Lower lobe of right lung (tissue), 2 donors: Measurements from ENCODE around the gene EEF1A1. TPM values are rescaled to one million over a fixed set of nuclear protein-coding genes. Genes with fewer than 3 reads are reported as not detected.
"Not testable (repeated sequence)": the region's sequence is repeated elsewhere in the genome, so short reads cannot be mapped to it uniquely, and the experiment has no call there.

Experiments used
- ATAC-seq, 2 donors: fragments of 200-7000 bp; cut with Tn5 transposase; one replicate each; pipeline ENCODE4 v1.9.1; 2020 to 2022; ENCODE audit warnings: mild to moderate bottlenecking in 2 of 2, moderate library complexity in 2 of 2
- DNase-seq: peaks from one replicate; pipeline ENCODE4 v3.0.0-alpha.2; 2020
- H3K27ac ChIP-seq: fragments of 200-600 bp; one replicate; pipeline ENCODE4 v1.8.0; 2022
- H3K27me3 ChIP-seq: fragments of 200-600 bp; one replicate; pipeline ENCODE4 v1.8.0; 2022; ENCODE audit warnings: low read depth
- H3K36me3 ChIP-seq: fragments of 200-600 bp; one replicate; pipeline ENCODE4 v1.8.0; 2022; ENCODE audit warnings: mild to moderate bottlenecking
- H3K4me1 ChIP-seq: fragments of 200-600 bp; one replicate; pipeline ENCODE4 v1.8.0; 2022
- H3K4me3 ChIP-seq: fragments of 200-600 bp; one replicate; pipeline ENCODE4 v1.8.0; 2022; ENCODE audit warnings: mild to moderate bottlenecking
- H3K9me3 ChIP-seq: fragments of 200-600 bp; one replicate; pipeline ENCODE4 v1.8.0; 2022
- intact Hi-C: fragments of 100-400 bp; cut with DNase I; formaldehyde crosslinking; loops from one replicate; pipeline ENCODE4 v1.11.0; 2022
- total RNA-seq: library from RNA; stranded (reverse); fragmentation: NEBNext Ultra II Directional; extraction: Animal tissue kit (Norgen Biotek cat#: 25700); gene quantifications from one replicate; pipeline ENCODE4 v1.2.1, GENCODE V29; 2021
- TF ChIP-seq, protein P1 (sequence below): fragments of 200-600 bp; IDR thresholded peaks from one replicate; pipeline ENCODE4 v1.8.0; 2022; ENCODE audit warnings: antibody characterized with exemption, mild to moderate bottlenecking
- donor health status: DM: no; HTN: yes; CAD: no; lungs with severe emphysema.

Gene EEF1A1
- total RNA-seq, 1 donor from 2014 or later = 9,415 TPM

DNA sequence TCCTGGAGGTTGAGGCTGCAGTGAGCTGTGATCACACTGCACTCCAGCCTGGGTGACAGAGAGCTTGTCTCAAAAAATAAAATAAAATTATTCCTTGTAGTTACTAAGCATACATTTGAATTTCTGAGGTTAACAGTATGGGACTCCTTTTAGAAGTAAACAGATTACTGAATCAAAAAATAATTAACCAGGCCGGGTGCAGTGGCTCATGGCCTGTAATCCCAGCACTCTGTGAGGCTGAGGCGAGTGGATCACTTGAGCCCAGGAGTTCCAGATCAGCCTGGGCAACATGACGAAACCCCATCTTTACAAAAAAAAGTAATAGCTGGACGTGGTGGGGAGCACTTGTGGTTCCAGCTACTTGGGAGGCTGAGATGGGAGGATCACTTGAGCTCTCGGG is 22.1 kb upstream of the EEF1A1 start:
- intact Hi-C loops = no loop called here
- DNase-seq = no peak

DNA sequence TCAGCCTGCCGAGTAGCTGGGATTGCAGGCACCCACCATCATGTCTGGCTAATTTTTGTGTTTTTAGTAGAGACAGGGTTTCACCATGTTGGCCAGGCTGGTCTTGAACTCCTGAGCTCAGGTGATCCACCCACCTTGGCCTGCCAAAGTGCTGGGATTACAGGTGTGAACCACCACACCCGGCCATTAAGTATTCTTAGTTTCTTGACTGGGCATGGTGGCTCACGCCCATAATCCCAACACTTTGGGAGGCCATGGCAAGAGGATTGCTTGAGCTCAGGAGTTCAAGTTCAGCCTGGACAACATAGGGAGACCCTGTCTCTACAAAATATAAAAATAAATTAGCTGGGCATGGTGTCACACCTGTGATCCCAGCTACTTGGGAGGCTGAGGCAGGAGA is 21.6 kb upstream of the EEF1A1 start:
- H3K4me1 ChIP-seq, ATAC-seq, intact Hi-C loops, H3K4me3 ChIP-seq, H3K27me3 ChIP-seq, DNase-seq, H3K9me3 ChIP-seq, H3K36me3 ChIP-seq, H3K27ac ChIP-seq: not testable (repeated sequence)

More for the DNA sequence above, 22.1 kb upstream of the EEF1A1 start:
- Histone ChIP-seq H3K4me1 (no peaks in the 10 kb centered on the region), H3K27ac (no peak overlapping the region), H3K36me3 (no peaks in the 10 kb centered on the region), H3K9me3 (no peaks in the 10 kb centered on the region), H3K27me3 (no peaks in the 10 kb centered on the region), H3K4me3 (no peak overlapping the region)
- no peak for ATAC-seq
- TF ChIP-seq, protein P1, sequence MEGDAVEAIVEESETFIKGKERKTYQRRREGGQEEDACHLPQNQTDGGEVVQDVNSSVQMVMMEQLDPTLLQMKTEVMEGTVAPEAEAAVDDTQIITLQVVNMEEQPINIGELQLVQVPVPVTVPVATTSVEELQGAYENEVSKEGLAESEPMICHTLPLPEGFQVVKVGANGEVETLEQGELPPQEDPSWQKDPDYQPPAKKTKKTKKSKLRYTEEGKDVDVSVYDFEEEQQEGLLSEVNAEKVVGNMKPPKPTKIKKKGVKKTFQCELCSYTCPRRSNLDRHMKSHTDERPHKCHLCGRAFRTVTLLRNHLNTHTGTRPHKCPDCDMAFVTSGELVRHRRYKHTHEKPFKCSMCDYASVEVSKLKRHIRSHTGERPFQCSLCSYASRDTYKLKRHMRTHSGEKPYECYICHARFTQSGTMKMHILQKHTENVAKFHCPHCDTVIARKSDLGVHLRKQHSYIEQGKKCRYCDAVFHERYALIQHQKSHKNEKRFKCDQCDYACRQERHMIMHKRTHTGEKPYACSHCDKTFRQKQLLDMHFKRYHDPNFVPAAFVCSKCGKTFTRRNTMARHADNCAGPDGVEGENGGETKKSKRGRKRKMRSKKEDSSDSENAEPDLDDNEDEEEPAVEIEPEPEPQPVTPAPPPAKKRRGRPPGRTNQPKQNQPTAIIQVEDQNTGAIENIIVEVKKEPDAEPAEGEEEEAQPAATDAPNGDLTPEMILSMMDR = no peak

DNA sequence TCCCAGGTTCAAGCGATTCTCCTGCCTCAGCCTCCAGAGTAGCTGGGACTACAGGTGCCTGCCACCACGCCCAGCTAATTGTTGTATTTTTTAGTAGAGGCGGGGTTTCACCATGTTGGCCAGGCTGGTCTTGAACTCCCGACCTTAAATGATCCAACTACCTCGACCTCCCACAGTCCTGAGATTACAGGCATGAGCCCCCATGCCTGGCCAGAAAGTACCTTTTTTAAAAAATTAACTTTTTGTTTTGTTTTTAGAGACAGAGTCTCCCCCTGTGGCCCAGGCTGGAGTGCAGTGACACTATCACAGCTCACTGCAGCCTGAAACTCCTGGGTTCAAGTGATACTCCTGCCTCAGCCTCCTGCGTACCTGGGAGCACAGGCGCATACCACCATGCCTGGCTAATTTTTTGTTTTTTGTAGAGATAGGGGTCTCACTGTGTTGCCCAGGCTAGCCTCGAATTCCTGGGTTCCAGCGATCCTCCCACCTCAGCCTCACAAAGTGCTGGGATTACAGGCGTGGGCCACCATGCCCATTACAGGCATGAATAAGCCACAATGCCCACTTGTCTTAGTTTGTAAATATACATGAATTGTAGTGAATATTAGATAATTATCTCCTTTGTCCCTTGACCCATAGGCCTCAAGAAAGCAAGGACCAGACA is 17.4 kb upstream of the EEF1A1 start:
- intact Hi-C loops = no loop called here

DNA sequence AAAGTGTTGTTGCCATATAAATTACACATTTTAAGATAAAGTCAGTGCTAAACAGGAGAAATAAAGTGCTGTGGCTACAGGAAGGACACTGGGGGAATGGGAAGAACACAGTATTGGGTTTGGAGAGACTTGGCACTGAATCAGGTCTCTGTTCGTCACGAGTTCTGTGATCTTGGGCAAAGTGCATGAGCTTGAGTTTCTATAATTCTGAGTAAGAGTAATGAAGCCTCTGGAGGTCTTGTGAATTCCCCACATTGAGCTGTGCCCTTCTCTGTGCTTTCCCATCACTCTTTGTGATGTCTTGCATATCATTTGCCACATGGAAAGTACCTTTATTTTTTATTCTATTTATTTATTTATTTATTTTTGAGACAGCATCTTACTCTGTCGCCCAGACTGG is 16.8 kb upstream of the EEF1A1 start:
- Histone ChIP-seq H3K4me1 (no peaks in the 10 kb centered on the region), H3K27me3 (no peaks in the 10 kb centered on the region), H3K27ac (no peak overlapping the region), H3K36me3 (no peaks in the 10 kb centered on the region), H3K9me3 (no peaks in the 10 kb centered on the region), H3K4me3 (no peak overlapping the region)
- ATAC-seq (no peak), DNase-seq (no peak)
- intact Hi-C loops = no loop called here
- TF ChIP-seq, protein P1 = no peak

More for the DNA sequence above, 17.4 kb upstream of the EEF1A1 start:
- H3K27me3 ChIP-seq = no peaks in the 10 kb centered on the region
- no peak for ATAC-seq
- no peaks in the 10 kb centered on the region for H3K4me1 ChIP-seq
- no peak overlapping the region for H3K4me3 ChIP-seq
- no peak for DNase-seq
- TF ChIP-seq, protein P1 = no peak
- H3K36me3 ChIP-seq = no peaks in the 10 kb centered on the region
- no peak overlapping the region for H3K27ac ChIP-seq
- no peaks in the 10 kb centered on the region for H3K9me3 ChIP-seq

DNA sequence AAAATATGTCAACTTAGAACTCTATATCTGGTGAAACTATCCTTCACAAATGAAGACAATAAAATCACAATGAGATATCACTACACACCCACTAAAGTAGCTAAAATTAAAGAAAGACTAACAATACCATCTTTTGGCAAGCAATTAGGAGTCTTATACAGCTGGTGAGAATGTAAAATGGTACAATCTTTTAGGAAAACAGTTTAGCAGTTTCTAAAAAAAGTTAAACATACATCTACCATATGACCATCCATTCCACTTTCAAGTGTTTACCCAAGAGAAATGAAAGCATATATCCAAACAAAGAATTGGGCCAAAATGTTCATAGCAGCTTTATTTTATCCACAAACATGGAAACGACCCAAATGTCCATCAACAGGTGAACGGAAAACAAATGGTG is 13.8 kb upstream of the EEF1A1 start:
- Histone ChIP-seq H3K36me3 (no peaks in the 10 kb centered on the region), H3K4me1 (no peaks in the 10 kb centered on the region), H3K9me3 (no peaks in the 10 kb centered on the region), H3K27me3 (no peaks in the 10 kb centered on the region), H3K27ac (no peak overlapping the region), H3K4me3 (no peak overlapping the region)
- no peak for DNase-seq
- TF ChIP-seq, protein P1 = no peak
- intact Hi-C loops = no loop called here
- no peak for ATAC-seq

DNA sequence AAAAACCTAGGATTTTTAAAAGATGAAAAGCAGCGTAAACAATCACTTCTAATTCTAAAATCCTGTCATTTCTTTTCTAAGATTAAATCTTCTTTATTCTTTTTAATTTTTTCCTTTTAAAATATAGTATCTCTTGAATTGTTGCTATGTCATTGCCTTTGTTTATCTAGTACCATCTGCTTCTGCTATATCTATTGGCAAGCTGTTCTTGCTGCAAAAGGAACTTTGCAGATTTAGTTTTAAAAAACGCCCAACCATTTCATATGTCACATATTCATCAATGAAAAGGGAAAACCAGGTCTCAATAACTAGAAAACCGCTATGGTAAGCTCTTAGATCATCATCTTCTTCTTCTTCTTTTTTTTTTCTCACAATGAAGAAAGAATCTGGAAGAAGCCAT is 11.5 kb upstream of the EEF1A1 start:
- TF ChIP-seq, protein P1 = no peak
- intact Hi-C loops = no loop called here
- no peak overlapping the region for H3K27ac ChIP-seq
- no peak overlapping the region for H3K4me3 ChIP-seq
- DNase-seq (no peak), ATAC-seq (no peak)
- H3K27me3 ChIP-seq = no peaks in the 10 kb centered on the region
- no peaks in the 10 kb centered on the region for H3K4me1 ChIP-seq
- H3K9me3 ChIP-seq = no peaks in the 10 kb centered on the region
- H3K36me3 ChIP-seq = no peaks in the 10 kb centered on the region
